DMS79 treated with DMSO at 0.1 percent for 48 hours (cell line): Measurements from ENCODE around the gene TELO2.

Experiments
- DNase-seq: peaks from one replicate; lab custom pipeline; 2025; lab: John Stamatoyannopoulos, UW

TELO2 gene

DNA sequence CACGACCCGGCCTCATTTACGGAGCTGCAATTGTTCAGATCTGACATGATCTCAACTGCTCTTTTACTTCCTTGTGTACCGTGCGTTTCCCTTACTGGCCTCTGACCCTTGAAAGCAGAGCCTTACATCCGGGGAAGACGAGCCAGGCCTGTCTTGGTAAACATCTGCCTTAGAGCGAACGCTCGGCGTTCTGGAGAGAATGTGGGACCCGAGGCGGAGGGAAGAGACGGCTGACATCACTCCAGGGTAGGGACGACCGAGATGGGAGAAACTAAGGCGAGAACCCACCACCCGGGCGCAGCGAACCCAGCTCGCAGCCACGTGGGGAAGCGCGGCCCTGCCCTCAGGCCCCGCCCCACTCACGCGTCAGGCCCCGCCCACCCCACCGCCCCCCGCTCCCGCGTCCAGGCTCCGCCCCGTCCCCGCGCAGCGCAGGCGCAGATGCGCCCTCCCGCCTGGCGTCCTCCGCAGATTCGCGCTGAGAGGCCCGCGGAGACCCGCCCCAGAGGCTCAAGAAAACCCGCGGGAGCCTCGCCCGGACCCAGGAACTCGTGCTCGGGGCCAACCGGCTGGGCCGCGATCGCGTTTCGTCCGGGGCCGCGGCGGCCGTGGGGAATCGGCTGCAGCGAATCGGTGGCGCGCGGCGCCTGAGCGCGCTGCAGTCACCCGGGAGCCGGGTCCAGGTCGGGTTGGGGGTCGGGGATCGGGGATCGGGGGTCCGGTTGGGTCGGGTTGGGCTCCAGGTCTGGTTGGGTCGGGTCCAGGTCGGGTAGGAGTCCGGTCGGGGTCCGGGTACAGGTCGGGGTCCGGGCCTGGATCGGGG lies at the start of gene TELO2:
Gene TELO2, plus strand, starts transcription at position 438 of the 823 bp plus-strand sequence. CDS start 922 bp downstream, outside the sequence.
- DNase-seq: peak; percentile 47

DNA sequence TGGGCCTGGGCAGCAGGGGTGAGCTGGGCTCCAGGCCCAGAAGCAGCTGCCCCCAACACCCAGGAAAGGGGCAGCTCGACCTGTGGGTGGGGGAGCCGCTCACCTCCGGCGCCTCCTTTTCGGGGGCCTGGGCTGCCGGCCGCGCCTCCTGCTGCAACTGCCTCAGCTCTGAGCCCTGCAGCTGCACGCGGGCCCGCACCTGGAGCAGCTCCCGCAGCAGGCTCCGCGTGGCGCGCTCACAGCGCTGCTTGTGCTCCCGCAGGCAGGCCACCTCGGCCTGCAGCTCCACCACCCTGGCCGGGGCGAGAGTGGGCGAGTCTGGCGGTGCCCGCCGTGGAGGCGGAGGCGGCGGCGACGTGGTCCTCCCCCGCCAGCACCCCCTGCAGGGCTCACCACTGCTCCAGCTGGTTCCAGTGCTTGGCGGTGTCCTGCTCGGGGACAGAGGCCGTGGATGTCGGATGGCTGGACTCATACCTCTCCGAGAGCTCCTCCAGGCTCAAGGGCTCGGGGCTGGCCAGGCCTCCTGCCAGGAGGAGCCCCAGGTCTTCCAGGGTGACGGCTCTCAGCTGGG lies 49.7 kb upstream of the TELO2 start:
- DNase-seq: no peak

DNA sequence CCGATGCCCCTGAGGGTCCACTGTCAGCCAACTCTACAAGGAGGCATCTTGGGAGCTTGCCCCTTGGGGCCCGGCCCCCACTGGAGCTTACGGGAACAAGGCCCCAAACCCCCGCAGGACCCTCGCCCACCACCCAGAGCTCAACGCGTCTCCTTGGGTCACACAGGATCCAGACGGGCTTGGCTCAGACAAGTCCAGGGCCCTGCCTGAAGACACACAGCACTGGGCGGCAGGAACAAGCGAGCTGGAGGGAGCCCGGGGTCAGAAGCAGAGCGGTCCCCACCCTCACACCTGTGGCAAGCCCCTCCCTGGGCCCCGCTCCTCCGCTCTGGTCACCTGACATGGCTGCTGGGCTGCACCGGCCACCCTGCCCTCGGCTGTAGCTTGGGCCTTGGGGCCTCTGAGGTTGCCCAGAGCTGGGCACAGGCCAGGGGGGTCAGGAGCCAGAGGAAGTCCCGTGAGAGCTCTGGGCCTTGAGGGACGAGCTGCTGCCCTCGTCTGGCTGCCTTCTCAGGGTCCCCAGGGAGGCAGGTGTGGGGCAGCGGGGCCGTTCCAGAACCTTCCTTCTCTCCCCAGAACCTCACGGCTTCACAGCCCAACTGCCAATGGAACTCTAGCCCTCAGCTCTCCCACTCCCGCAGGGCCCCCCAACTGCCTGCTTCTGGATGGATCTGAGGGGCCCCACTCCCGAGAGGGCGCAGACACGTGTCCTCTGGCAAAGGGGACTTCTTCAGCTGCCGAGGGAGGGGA lies 49.0 kb upstream of the TELO2 start, which contains the start of gene CCDC154:
Gene CCDC154, minus strand, starts transcription at position 577 of the 750 bp plus-strand sequence. Its CDS starts 234 bp downstream, at position 343.
- no peak for DNase-seq

DNA sequence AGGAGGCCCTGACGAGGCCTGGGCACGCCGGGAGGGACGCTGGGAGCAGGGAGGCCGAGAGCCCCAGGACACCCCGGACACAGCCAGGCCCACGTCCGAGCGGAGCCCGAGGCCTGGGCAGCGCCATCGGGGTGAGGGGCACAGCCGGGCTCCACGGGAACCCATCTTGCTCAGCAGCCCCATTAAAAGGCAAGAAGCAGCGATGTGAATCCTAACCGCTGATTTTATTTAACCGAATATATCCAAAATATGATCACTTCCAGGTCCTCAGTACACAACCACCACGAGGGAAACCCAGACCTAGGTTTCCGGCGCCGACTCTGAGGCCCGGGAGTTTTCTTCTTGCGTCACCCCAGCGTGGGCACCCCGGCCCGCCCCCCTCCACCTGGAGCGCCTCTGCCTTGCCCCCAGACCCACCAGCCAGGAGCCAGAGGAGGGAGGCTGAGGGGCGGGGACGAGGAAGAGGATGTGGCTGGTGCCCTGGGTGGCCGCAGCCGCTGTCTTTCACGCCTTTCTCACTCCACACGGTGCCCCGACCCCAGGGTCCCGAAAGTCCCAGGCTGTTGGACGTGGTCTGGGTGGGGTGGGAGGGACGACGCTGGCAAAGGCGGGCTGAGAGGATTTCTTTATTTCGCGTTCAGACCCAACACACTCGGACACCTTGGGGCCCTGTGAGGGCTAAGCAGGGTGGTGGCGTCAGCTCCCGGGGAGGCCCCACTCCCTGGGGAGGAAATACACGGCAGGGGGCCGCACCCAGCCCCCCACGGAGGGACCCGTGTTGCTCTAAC lies 48.2 kb upstream of the TELO2 start:
- DNase-seq: no peak

DNA sequence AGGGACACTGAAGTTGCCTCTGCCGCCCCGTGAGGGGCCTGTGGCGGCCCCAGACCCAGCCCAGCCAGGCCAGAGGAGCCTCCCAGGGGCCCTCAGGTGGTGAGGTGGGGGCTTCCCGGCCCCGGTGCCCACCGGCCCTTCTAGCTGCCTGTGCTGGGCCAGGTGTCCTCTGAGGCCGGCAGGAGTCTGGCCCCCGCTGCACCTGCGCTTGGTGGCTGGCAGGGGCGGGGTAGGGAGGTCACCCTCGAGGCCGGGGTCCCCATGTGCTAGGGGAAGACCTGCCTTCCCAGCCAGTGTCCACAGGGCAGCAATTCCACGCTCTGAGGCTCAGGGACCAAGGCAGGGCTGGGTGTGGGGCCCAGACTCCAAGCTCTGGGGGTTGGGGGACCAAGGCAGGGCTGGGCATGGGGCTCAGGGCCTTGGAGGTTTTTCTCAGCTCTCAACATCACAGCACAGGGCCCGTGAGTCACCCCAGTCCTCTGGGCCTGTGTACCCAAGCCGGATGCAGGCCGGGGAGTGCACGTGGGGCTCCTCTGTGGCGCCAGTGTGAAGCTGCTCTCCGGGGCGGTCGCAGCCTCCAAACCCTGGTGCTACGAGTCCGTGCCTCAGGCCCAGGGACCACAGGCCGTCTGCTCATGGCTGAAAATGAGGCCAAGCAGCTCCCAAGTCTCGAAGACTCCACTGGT lies 47.5 kb upstream of the TELO2 start:
- DNase-seq: no peak

DNA sequence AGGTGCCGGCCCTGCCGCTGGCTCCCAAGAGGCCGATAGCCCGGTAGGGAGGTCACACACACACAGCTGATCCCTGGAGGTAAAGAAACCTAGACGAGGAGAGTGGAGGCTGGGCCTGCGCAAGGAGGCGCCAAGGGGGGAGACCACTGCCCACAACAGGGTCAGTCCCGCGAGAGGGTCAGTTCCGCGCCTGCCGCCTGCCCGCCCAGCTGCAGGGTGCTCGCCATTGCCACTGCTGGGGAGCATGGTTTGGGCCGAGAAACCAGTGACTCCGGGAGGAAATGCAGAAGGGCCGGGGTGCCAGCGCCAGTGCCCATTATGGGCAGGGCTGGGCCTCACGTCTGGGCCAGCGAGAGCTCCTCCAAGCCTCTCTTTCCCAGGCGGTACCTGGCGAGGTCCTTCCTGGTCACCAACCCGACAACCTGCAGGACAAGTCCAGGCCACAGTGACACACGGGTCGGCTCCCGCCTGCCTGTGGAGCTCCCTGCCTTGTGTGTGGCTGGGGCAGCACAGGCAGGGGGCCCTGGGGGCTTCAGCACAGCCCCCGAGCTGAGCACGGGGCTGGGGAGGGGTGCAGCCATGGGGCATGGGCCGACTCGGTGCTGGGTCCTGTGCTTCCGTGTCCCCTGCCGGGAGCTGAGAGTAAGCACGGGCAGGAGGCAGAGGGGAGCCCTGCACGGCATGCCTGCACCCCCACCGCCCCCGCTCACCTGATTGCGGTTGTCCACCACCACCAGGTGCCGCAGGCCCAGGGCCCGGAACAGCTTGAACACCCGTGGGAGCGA lies 46.7 kb upstream of the TELO2 start:
- DNase-seq: no peak

DNA sequence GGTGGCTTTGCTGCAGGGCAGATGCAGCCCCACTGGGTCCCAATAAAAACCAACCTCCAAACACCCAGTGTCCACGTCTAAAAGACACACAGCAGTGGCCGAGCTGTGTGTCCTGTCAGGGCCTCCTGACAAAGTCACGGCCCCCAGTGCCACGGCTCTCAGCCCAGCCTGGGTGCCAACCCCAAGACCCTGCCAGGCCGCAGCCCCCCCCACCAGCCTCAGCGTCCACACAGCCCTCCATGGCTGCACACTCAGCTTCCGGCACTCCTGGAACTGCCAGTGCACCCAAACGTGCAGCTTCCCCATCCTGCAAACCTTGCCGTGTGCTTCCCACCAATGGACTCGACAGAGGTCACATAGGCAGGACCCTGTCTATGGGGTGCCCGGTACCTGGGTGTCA lies 45.2 kb upstream of the TELO2 start:
- no peak for DNase-seq

DNA sequence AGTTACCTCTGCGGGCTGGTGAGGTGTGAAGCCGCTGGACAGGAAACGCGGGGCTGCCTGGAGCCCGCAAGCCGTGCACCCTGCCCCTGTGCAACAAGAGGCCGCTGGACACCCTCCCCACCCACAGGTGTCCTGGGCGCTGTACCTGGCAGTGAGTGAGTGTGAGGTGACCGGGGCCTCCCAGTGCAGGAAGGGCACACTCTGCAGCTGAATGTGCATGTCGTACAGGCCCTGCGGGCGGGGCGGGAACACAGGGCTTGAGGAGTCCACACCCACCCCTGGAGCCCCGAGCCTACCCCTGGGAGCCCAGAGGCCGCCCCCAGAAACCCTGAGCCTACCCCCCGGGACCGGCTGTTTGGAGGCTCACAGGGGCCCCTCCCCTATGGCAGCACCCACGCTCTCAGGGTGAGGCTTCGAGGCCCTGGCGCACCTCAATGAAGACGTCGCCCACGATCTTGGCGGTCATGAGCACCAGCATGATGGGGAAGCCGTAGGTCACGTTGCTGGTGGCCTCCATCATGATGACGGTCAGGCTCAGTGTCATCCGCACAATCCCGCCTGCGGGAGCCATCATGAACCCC lies 44.5 kb upstream of the TELO2 start:
- DNase-seq: no peak

DNA sequence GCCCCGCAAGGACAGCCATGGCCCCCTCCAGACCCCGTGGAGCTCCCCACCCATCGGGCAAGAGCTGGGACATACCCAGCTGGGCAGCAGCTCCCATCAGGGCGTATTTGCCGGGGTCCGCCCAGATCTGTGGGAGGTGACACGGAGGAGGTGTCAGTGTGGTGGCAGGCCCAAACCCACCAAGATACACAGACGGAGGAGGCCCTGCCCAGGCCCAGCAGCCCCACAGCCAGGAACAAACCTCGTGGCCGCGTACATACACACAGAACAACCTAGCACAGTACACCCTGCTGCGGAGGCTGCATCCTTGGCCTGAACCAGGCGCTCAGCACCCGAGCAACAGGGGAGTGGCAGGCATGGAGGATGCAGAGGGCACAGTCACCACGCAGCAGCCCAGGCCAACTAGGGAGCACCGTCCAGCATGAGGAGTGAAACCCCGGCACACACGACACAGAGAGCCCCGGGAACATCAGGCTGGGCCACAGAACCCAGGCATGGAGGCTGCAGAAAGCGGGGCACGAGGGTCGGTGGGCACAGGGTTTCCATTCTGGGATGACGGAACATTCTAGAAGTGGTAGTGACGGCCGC lies 43.9 kb upstream of the TELO2 start:
- no peak for DNase-seq

DNA sequence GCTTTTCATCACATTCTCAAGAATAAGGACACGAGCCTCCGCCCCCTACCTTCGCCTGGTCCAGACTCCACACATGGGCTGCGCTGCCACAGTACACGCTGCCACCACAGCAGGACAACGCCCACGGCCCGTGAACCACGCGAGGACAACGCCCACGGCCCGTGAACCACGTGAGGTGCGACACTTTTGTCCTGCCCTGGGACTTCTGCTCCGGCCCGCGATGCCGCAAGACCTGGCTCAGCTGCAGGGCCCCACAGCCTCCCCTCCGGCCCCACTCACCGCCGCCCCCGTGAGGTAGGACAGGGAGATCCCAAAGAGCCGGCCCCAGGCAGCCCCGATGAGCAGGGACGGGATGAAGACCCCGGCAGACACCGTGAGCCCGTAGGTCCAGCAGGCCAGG lies 42.9 kb upstream of the TELO2 start:
- DNase-seq: no peak

DNA sequence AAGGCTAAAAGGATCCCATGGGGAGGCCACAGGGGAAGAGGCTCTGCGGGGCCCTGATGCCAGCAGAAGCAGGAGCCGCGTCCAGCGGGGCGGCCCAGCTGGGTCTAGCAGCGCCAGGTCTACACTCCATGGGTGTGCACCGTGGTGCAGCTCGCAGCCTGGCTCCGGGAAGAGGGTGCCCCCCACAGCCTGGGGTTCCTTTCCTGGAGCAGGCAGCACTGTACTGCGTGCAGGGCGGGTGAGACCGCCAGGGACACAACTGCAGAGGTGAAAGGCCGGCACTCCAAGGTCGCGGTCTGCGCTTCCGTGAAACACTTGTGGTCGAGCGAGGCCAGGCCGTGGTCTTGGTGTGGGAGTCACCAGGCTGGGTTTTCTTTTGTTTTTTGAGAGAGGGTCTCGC lies 42.3 kb upstream of the TELO2 start:
- DNase-seq: no peak

DNA sequence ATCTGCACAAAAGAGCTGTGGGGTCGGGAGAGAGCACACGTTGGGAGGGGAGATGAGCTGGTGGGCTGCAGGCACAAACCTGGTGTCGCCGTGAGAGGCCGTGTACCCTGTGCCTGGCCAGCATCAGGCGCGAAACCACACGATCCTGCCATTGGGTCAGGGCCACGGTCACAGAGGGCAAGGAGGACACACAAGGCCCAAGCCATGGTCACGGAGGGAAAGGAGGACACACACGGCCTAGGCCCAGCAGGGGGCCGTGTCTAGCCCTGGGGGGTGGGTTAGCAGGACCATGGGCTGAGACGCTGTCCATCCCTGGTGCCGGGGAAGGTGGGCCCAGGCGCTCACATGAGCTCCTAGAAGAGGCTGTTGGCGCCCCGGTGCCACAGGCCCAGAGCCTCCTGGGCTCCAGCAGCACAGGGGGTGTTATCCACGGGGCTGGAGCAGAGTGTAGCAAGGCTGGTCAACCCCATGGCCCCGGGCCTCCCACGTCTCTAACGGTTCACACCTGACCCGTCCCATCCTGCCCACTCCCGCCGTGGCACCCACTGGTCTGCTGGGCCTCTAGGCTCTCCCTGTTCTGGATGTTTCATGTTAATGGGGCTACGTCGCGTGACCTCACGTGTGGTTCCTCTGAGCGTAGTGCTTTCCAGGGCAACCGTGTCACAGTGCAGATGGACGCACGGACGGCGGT lies 41.3 kb upstream of the TELO2 start:
- no peak for DNase-seq

DNA sequence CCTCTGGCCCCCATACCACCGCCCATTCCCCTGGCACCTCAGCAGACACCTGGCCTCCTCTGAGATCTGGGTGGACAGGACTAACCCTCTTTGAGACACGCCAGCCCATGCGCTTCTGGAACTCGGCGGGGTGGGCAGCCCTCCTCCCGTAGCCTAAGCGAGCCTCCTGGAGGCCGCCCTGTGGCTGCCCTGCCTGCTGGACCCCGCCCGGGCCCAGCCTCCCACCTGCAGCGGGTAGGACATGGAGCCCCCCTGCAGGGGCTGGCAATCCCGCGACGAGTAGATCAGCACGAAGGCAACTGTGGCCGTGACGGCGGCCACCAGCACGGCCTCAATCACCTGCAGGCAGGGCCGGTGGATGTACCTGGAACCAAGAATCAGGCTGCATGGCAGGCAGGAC lies 40.6 kb upstream of the TELO2 start:
- no peak for DNase-seq

DNA sequence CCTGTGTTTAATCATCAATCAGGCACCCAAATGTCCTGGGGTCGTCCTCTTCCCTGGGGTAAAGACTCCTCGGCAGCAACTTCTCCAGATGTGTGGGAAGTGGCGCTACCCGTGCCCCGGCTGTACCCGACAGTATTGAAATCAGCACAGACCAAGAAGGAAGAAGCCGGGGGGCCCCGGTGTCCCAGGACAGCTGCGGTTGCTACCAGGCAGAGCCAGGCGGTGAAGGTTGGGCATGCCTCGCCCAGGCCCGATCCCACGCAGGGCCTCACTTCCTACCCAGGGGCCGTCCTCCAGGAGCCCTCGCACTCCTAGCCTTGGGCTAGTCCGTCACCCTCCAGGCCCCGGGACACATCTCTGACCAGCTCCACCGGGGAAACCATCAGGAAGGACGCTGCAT lies 39.8 kb upstream of the TELO2 start:
- DNase-seq: no peak

DNA sequence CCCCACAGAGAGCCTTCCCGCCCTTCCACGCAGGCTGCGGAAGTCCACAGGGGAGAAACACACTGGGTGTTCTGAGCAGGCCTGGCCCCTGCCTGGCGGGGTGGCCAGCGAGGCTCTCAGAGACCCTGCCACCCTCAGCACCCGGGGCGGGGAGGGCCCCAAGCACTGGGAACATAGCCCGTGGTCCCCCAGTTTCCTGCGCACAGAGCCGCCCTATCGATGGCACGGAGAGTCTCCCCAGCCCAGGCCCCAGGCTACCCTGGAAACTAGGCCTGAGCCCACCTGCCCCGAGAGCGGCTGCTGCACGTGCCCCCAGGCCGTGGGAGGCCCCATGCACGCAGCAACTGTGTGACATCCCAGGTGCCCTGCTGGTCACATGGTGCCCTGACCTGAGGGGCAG lies 38.6 kb upstream of the TELO2 start:
- DNase-seq: no peak

DNA sequence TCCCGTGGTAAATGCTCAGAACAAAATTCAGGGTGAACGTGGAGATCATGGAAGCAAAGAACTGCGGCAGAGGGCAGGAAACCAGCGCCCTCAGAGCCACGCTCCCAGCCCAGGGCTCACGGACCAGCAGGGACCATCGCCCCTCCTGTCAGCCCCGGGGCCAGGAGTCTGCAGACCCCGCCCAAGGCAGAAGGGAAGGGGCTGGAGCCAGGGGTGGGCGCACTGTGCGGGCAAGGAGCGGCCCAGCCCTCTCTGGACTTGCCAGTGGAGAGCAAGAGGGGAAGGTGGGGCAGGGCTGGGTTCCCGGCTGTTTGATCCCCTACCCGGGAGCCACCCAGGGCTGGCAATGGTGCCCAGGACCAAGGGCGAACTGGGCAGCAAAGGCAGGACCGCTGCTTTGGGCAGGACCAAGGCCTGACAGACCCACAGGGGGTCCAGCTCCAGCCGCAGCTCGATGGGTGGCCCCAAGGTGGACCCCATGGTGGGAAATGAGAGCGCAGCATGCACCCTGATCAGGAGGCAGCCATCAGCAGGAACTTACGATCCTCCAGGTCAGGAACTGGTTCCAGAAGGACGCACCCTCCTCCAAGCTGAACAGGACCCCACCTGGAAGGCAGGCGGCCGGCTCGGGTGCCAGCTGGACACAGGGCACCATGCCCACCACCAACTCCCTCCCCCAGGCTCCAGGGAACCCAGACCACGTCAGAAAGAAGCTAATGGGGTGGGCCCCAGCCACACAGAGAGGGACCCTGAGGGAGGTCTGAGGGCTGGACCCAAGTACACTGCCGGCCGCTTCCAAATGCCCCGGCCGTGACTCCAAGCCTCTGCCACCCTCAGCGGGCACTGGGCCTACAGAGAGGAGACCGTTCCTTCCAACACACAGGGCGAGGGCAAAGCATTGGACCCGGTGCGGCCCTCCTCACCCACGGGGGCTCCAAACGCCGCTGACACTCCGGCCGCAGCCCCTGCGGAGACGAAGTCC lies 37.7 kb upstream of the TELO2 start:
- no peak for DNase-seq

DNA sequence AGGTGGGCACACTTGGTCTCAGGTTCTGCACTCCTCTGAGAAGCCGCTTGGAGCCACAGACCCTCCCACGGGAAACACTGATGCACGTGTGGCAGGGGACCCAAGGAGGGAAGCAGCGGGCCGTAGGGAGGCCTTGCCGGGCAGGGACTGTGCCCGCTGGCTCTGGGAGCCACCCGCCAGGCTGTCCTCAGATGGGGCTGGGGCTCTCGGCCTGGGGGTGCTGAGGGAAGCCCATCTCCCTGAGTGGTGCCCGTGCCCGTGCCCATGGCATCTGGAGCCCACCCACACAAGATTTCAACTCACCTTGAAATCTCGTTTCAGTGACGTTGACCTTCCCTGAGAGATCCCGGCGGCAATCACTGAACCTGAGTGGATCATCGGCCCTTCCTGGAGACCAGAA lies 36.2 kb upstream of the TELO2 start:
- no peak for DNase-seq
